ENCODE results near the gene DCX. TPM values are rescaled to one million over a fixed set of nuclear protein-coding genes. Genes with fewer than 3 reads are reported as not detected.
"Not testable (repeated sequence)": the region's sequence is repeated elsewhere in the genome, so short reads cannot be mapped to it uniquely, and the experiment has no call there.

DCX gene
- total RNA-seq, 1 experiment from 2014 or later: not detected

GRCh38 chrX:111376897-111377578 lies 35.0 kb downstream of the DCX start:
- in situ Hi-C loops (cut with HindIII; ENCODE audit: low sequenced_read_pairs): no loop called here
- no peak for DNase-seq (ENCODE audit: low spot score)

DNA sequence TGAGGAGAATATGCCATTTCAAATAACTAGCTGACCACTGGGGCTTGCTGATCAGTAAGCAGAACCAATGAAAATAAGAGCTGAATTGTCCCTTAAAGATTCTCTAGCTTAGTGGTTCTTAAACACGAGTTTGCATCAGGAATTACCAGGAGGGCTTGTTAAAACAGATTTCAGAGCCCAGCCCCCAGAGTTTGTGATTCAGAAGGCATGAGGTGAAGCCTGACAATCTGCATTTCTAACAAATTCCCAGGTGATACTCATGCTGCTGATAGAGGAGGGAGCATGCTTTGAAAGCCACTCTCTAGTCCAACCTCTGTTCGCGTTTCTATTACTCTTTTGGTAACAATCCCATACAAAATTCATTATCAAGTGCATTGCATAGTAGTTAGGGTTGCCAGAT lies 35.5 kb downstream of the DCX start:
- in situ Hi-C loops (cut with HindIII; ENCODE audit: low sequenced_read_pairs): no loop called here
- no peak for DNase-seq (ENCODE audit: low spot score)

GRCh38 chrX:111375747-111376146 lies 36.2 kb downstream of the DCX start:
- no peak for DNase-seq (ENCODE audit: low spot score)
- in situ Hi-C loops (cut with HindIII; ENCODE audit: low sequenced_read_pairs): no loop called here

GRCh38 chrX:111372086-111372485 lies 39.9 kb downstream of the DCX start:
- in situ Hi-C loops (cut with HindIII; ENCODE audit: low sequenced_read_pairs): no loop called here

GRCh38 chrX:111365770-111366325 lies 46.1 kb downstream of the DCX start:
- DNase-seq (ENCODE audit: low spot score): no peak
- in situ Hi-C loops (cut with HindIII; ENCODE audit: low sequenced_read_pairs): no loop called here

More at GRCh38 chrX:111372086-111372485, 39.9 kb downstream of the DCX start:
- no peak for DNase-seq (ENCODE audit: low spot score)

DNA sequence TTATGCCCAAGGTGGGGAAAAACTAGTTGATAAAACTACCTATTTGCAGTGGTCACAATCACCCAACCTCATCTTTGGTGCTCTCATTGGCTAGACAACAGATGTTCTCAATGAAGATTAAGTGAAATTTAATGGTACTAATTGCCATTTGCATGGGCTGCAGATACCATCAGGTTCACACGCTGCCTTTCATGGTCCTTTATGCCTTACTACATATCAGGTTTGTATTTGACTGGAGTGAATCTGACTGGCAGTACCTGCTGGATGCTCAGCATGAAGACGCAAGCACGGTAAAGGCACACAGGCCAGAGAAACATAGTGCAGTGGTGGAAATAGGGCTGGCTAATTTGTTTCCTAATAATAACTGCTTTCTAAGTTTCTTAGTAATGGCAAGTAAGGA lies 48.3 kb downstream of the DCX start:
- no peak for DNase-seq (ENCODE audit: low spot score)
- in situ Hi-C loops (cut with HindIII; ENCODE audit: low sequenced_read_pairs): no loop called here

GRCh38 chrX:111361751-111362150 lies 50.2 kb downstream of the DCX start:
- DNase-seq (ENCODE audit: low spot score): no peak
- in situ Hi-C loops (cut with HindIII; ENCODE audit: low sequenced_read_pairs): no loop called here

- no peak for DNase-seq (ENCODE audit: low spot score)
- in situ Hi-C loops (cut with HindIII; ENCODE audit: low sequenced_read_pairs): no loop called here
These were observed 51.2 kb downstream of the DCX start for GRCh38 chrX:111360839-111361238.

DNA sequence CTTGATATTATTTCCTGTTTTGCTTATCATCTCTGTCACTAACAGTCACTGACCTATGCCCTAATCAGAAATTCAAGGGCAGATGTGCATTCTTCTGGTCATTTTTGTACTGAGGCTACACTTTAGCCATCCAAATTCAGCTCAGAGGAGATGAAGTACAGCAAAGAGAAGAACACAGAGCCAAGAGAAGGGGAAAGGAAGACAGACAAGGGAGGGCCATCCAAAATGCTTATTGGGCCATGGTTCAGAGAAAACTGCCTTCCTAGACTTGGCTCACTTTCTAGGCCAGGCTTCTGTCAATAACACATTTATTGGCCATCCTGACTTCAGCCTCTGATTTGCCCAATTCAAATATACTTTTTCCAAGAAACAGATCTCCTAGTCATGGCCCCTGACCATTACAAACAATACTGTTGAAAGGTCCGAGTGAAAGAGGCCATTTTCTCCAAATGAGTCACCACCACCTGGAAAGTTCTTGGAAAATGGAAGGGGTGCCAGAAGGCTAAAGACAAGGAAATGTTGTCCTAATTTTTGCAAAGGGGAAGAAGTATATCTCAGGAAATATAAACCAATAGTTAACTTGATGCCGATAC lies 56.4 kb downstream of the DCX start:
- in situ Hi-C loops (cut with HindIII; ENCODE audit: low sequenced_read_pairs): no loop called here
- DNase-seq (ENCODE audit: low spot score): no peak

- in situ Hi-C loops (cut with HindIII; ENCODE audit: low sequenced_read_pairs): no loop called here
- DNase-seq (ENCODE audit: low spot score): no peak
These were observed 57.5 kb downstream of the DCX start for GRCh38 chrX:111354496-111354895.

DNA sequence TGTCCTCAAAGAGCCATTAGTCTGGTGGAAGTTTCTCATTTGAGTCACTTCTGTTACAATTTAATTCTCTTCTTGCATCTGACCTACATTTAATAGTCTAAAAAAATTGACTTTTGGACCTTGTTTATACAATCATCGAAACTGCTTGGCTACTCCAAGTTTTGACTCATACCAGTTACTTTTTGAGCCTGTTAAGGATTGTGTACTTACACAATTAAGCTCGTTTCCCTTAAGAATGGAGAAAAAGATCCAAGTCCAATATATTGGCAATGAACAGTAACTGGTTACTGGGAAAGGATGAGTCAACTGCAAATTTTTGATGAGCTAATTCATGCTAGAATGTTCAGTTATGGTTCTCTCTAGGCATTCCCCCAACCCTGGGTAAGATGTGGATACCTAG lies 58.2 kb downstream of the DCX start:
- in situ Hi-C loops (cut with HindIII; ENCODE audit: low sequenced_read_pairs): no loop called here
- no peak for DNase-seq (ENCODE audit: low spot score)

GRCh38 chrX:111352424-111352823 lies 59.6 kb downstream of the DCX start:
- in situ Hi-C loops (cut with HindIII; ENCODE audit: low sequenced_read_pairs): no loop called here
- DNase-seq (ENCODE audit: low spot score): no peak

GRCh38 chrX:111349934-111350333 lies 62.1 kb downstream of the DCX start:
- no peak for DNase-seq (ENCODE audit: low spot score)
- in situ Hi-C loops (cut with HindIII; ENCODE audit: low sequenced_read_pairs): no loop called here

DNA sequence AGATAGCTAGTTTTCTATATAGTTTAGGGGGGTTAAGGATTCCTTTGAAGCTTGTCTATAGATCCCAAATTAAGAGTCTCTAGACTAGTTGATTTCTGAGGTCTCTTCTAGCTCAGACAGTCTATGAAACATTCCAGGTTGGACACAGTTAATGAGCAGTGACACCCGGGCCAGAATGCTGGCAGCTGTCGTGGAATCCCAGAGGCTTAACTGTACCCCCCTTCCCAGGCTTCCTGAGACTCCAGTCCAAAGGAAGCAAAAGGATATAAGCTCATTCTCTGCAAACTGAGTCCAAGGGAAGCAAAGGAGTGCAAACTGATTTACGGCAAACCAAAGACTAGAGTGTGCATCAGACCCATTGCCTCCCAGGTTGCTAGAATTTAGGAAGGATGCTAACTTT lies 62.9 kb downstream of the DCX start:
- in situ Hi-C loops (cut with HindIII; ENCODE audit: low sequenced_read_pairs): no loop called here
- no peak for DNase-seq (ENCODE audit: low spot score)

DNA sequence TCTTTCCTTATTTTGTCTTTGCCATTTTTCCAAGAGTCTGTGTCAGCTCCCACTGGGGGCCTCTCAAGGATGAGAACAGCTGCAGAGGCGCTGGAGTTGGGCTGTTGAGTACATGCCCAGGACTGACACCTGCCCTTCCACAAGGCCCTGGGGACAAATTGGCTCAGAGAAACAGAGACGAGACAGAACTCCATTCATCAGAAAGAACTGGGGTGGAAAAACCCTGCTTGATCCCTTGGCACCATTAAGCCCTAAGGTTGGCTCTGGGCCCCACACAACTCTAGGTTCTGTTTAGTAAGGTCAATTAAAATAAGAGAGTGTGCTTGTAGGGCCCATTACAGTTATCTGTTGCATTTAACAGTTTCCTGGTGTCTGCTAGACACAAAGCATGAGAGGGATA lies 63.6 kb downstream of the DCX start:
- no peak for DNase-seq (ENCODE audit: low spot score)
- in situ Hi-C loops (cut with HindIII; ENCODE audit: low sequenced_read_pairs): no loop called here

DNA sequence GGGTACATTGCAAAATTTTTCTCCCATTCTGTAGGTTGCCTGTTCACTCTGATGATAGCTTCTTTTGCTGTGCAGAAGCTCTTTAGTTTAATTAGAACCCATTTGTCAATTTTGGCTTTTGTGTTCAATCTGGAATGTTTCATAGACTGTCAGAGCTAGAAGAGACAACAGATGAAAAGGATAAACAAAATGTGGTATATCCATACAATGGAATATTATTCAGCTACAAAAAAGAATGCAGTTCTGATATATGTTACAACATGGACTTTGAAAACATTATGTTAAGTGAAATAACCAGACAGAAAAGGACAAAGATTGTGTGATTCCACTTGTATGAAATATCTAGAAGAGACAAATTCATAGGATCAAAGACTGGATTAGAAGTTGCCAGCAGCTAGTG lies 65.8 kb downstream of the DCX start:
- in situ Hi-C loops (cut with HindIII; ENCODE audit: low sequenced_read_pairs); DNase-seq (ENCODE audit: low spot score): not testable (repeated sequence)

DNA sequence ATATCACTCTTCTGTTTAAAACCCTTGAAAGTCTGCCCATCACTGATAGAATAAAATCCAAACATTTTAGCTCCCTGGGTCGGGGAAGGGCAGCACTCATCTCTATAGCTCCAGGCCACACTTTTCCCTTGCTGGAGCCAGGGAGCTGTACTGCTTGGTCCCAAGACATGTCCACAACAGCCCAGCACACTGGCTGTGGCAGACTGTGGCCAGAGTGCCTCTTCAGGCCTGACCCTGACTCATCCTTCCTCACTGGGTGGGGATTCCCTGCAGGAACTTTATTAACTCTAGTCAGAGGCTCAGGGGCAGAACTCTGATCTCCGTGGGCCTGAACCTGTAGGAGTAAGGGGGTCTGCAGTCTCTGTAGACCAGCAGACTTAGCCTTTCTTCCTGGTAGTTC lies 71.9 kb downstream of the DCX start:
- DNase-seq (ENCODE audit: low spot score): no peak
- in situ Hi-C loops (cut with HindIII; ENCODE audit: low sequenced_read_pairs): no loop called here

DNA sequence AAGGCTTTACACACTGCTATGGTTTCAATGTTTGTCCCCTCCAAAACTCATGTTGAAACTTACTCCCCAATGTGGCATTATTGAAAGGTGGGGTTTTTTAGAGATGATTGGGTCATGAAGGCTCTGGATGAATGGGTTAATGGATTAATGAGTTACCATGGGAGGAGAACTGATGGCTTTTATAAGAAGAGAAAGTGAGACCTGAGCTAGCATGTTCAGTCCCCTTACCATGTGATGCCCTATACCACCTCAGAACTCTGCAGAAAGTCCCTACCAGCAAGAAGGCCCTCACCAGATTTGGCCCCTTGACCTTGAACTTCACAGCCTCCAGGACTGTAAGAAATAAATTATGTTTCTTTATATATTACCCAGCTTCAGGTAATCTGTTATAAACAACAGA lies 72.8 kb downstream of the DCX start:
- DNase-seq (ENCODE audit: low spot score): no peak
- in situ Hi-C loops (cut with HindIII; ENCODE audit: low sequenced_read_pairs): no loop called here

DNA sequence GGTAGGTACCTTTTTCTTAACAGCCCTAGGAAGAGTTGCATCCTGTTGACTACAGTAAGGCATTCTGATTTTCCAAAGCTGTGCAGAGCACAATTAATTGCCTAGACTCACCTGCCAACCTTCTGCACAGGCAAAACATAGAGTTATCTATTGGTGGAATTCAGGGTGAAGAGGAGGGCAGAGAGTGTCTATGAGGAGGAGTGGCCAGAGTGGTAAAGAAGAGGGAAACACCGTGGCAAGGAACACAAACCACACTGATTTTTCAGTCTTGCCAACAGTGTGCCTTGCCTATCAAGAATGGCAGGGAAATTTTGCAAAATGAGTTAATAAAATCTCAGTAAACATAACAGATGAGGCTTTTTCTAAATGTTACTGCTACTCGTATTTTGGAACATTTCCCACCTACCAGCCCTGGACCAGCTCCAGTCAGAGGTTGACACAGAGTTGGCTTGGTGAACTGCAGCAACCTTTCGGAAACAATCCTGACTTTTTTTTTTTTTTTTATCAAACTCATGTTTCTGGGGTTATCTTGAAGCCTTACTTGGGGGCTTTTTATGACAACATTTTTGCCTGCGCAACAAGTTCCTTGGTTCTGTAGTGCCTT lies 73.8 kb downstream of the DCX start:
- in situ Hi-C loops (cut with HindIII; ENCODE audit: low sequenced_read_pairs): no loop called here
- no peak for DNase-seq (ENCODE audit: low spot score)

DNA sequence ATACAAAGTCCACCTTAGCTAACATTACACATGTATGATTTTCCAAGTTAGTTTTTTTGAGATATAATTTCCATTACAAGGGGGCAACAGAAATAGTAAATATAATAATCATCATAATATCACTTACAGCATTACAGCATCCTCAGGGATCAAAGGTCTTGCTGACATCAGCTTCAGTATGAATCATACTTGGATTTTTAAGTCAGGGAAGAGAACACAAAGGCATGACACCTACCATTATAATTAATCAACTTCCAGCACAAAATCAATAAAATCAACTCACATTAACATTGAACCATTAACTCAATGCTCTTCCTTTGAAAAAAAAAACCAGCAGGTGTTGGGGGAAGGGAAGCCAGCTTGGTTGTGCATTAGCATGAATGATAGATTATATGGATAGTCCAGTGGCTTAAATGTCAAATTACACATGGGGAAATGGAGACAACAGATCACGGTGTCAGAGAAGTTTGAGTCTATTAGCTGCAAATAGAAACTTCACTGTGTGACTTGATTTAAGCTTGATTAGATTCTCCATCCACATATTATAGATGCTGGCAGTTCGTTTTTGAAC lies 74.8 kb downstream of the DCX start:
- DNase-seq (ENCODE audit: low spot score): no peak
- in situ Hi-C loops (cut with HindIII; ENCODE audit: low sequenced_read_pairs): no loop called here
